ENCODE results near the gene BAX.
"Not testable (repeated sequence)": the region's sequence is repeated elsewhere in the genome, so short reads cannot be mapped to it uniquely, and the experiment has no call there.

The BAX gene

GRCh38 chr19:48954595-48955307, at the start of gene BAX:
BAX (plus strand) TSS chr19:48954875; CDS start chr19:48954929, 54 bp downstream.
- DNase-seq = peak; percentile 97

GRCh38 chr19:48905664-48906063, 49.0 kb upstream of the BAX start:
- DNase-seq = no peak

- DNase-seq = no peak
These were observed 48.4 kb upstream of the BAX start for GRCh38 chr19:48906324-48906723.

- DNase-seq = no peak
These were observed 47.0 kb upstream of the BAX start for GRCh38 chr19:48907671-48908070.

- not testable (repeated sequence) for DNase-seq
These were observed 45.1 kb upstream of the BAX start for GRCh38 chr19:48909424-48910077.

GRCh38 chr19:48910803-48911202, 43.9 kb upstream of the BAX start:
- no peak for DNase-seq

GRCh38 chr19:48913114-48913889, 41.4 kb upstream of the BAX start:
- DNase-seq = no peak

GRCh38 chr19:48914181-48914580, 40.5 kb upstream of the BAX start:
- DNase-seq = no peak

GRCh38 chr19:48915757-48916156, 38.9 kb upstream of the BAX start:
- DNase-seq = no peak

- DNase-seq = no peak
These were observed 36.6 kb upstream of the BAX start for GRCh38 chr19:48918071-48918470.

- DNase-seq = no peak
These were observed 35.9 kb upstream of the BAX start for GRCh38 chr19:48918801-48919247.

GRCh38 chr19:48919271-48919670, 35.4 kb upstream of the BAX start:
- not testable (repeated sequence) for DNase-seq

GRCh38 chr19:48920949-48921348, 33.7 kb upstream of the BAX start:
- no peak for DNase-seq

- no peak for DNase-seq
These were observed 32.8 kb upstream of the BAX start for GRCh38 chr19:48921721-48922500.

GRCh38 chr19:48922548-48923490, 31.9 kb upstream of the BAX start:
- no peak for DNase-seq

GRCh38 chr19:48925240-48925843, 29.3 kb upstream of the BAX start:
- peak; percentile 80 for DNase-seq

GRCh38 chr19:48925890-48926289, 28.8 kb upstream of the BAX start:
- not testable (repeated sequence) for DNase-seq

- peak; percentile 96 for DNase-seq
These were observed 27.8 kb upstream of the BAX start for GRCh38 chr19:48926909-48927308.

- not testable (repeated sequence) for DNase-seq
These were observed 27.0 kb upstream of the BAX start for GRCh38 chr19:48927692-48928091.

GRCh38 chr19:48928164-48929025, 26.3 kb upstream of the BAX start:
- no peak for DNase-seq

Data from fibroblast of skin of right biceps (primary cell).